Keratinocyte (primary cell): ENCODE data around the gene SLC23A2. TPM values are rescaled to one million over a fixed set of nuclear protein-coding genes. Genes with fewer than 3 reads are reported as not detected.

Source experiments
- DNase-seq: peaks from one replicate; pipeline ENCODE4 v3.0.0-alpha.2; 2011; ENCODE audit warnings: low read depth, missing footprints, low spot score
- FAIRE-seq: peaks from 2 replicates; lab custom pipeline; 2011; peaks lifted over from hg19 to GRCh38; lab: Jason Lieb, UNC
- H2AFZ ChIP-seq: 2 replicates; pipeline ENCODE4 v1.6.0; 2012; ENCODE audit warnings: low read length, control low read depth, inconsistent platforms; ENCODE audit not compliant: control insufficient read depth
- H3K27ac ChIP-seq: 2 replicates; pipeline ENCODE4 v1.5.1; 2011; ENCODE audit warnings: low read length; ENCODE audit not compliant: control insufficient read depth, insufficient read depth
- H3K27me3 ChIP-seq: 3 replicates; pipeline ENCODE4 v1.6.0; 2011; ENCODE audit warnings: low read length; ENCODE audit not compliant: control insufficient read depth, insufficient read depth; ENCODE audit errors: extremely low read depth
- H3K36me3 ChIP-seq, 2 experiments: 2 replicates in 1 of 2; 3 replicates in 1 of 2; pipeline ENCODE4 v1.5.1; 2011; ENCODE audit warnings: low read length in 2 of 2, mild to moderate bottlenecking in 1 of 2; ENCODE audit not compliant: control insufficient read depth in 2 of 2, insufficient read depth in 2 of 2; ENCODE audit errors: extremely low read depth in 1 of 2
- H3K4me1 ChIP-seq: 3 replicates; pipeline ENCODE4 v1.5.1; 2011; ENCODE audit warnings: low read length; ENCODE audit not compliant: control insufficient read depth, insufficient read depth; ENCODE audit errors: extremely low read depth
- H3K4me2 ChIP-seq: 3 replicates; pipeline ENCODE4 v1.6.0; 2011; ENCODE audit warnings: low read depth, low read length; ENCODE audit not compliant: control insufficient read depth, insufficient read depth; ENCODE audit errors: extremely low read depth
- H3K4me3 ChIP-seq, 3 experiments: fragments of 200-600 bp in 1 of 3; sonication (generic) in 1 of 3; 2 replicates in 2 of 3; 3 replicates in 1 of 3; pipeline ENCODE4 v1.5.1; 2011 to 2016; ENCODE audit warnings: low read length in 3 of 3, mild to moderate bottlenecking in 3 of 3, control low read depth in 2 of 3, inconsistent platforms in 1 of 3, low read depth in 1 of 3, mixed read lengths in 1 of 3, mixed run types in 1 of 3, moderate library complexity in 1 of 3; ENCODE audit not compliant: control insufficient read depth in 2 of 3, insufficient read depth in 2 of 3; ENCODE audit errors: extremely low read depth in 1 of 3
- H3K79me2 ChIP-seq: 2 replicates; pipeline ENCODE4 v1.6.0; 2012; ENCODE audit warnings: low read length; ENCODE audit not compliant: control insufficient read depth, insufficient read depth
- H3K9ac ChIP-seq: 3 replicates; pipeline ENCODE4 v1.6.0; 2011; ENCODE audit warnings: low read length; ENCODE audit not compliant: control insufficient read depth, insufficient read depth; ENCODE audit errors: extremely low read depth
- H3K9me1 ChIP-seq: 3 replicates; pipeline ENCODE4 v1.6.0; 2011; ENCODE audit warnings: low read length; ENCODE audit not compliant: control insufficient read depth, insufficient read depth; ENCODE audit errors: extremely low read depth
- H3K9me3 ChIP-seq: 2 replicates; pipeline ENCODE4 v1.5.1; 2012; ENCODE audit warnings: low read depth, low read length; ENCODE audit not compliant: control insufficient read depth
- H4K20me1 ChIP-seq: 3 replicates; pipeline ENCODE4 v1.6.0; 2011; ENCODE audit warnings: low read length; ENCODE audit not compliant: control insufficient read depth, insufficient read depth; ENCODE audit errors: extremely low read depth
- EZH2 ChIP-seq: IDR thresholded peaks from one replicate; pipeline ENCODE4 v1.6.1; 2012; ENCODE audit warnings: inconsistent platforms, mild to moderate bottlenecking, low read length, moderate library complexity
- dilution Hi-C: fragments of 300-500 bp; cut with MboI; formaldehyde crosslinking; loops from one replicate; pipeline ENCODE4 v1.7.0; 2020; ENCODE audit warnings: low sequenced_read_pairs; ENCODE audit not compliant: extremely low pct_ligation_motif_present
- polyA plus RNA-seq, 5 experiments: library from polyadenylated mRNA; depleted of rRNA in 3 of 5; stranded (reverse) in 3 of 5; stranded (forward) in 1 of 5; unstranded in 1 of 5; fragments of >200 nt; gene quantifications; 1 replicate in 1 of 5; 2 replicates in 3 of 5; 3 replicates in 1 of 5; pipeline versions ENCODE4 v1.2.1 to v1.2.3, GENCODE V29; 2011 to 2012; ENCODE audit warnings: missing spikeins in 2 of 5, low read depth in 1 of 5, low replicate concordance in 1 of 5
- TF ChIP-seq, protein P1 (sequence below), 3 experiments: IDR thresholded peaks in 1 of 3; conservative IDR thresholded peaks in 1 of 3; optimal IDR thresholded peaks in 1 of 3; 2 replicates in 2 of 3; 3 replicates in 1 of 3; pipeline versions ENCODE3 to v1.5.1; 2011; ENCODE audit warnings: low read length in 3 of 3, mild to moderate bottlenecking in 3 of 3, moderate library complexity in 2 of 3, control low read depth in 1 of 3, inconsistent platforms in 1 of 3; ENCODE audit not compliant: insufficient read depth in 2 of 3; ENCODE audit errors: extremely low read depth in 1 of 3

The SLC23A2 gene
- polyA plus RNA-seq, 1 donor (not counting 4 experiments of a cell fraction or from before 2014, with no cell fraction given): 13.4 TPM

DNA sequence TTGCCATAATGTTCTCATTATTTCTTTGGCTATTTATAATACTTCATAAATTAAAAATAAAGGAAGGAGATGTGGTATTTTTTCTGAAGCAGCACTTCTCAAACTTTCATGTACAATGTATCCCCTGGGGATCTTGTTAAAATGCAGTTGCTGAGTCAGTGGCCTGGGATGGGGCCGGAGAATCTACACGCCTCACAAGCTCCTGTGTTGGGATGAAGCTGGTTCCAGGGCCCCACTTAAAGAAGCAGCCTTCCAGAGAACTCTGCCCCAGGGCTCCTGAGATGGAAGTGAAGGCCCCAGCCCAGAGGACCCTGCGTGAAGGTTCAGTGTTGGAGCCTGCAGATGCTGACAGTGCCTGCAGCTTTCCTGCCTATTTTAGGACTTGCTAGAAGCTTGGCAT is 40.1 kb upstream of the SLC23A2 start:
- no peaks in the 10 kb centered on the region for H3K9me3 ChIP-seq
- H2AFZ ChIP-seq: no peak overlapping the region
- no peaks in the 10 kb centered on the region for H3K4me1 ChIP-seq
- no peak for FAIRE-seq
- H3K27ac ChIP-seq: no peak overlapping the region
- H3K79me2 ChIP-seq: no peaks in the 10 kb centered on the region
- dilution Hi-C loops: no loop called here
- no peak for DNase-seq
- H3K4me2 ChIP-seq: no peak overlapping the region
- no peak overlapping the region for H3K9ac ChIP-seq
- no peak for TF ChIP-seq EZH2
- TF ChIP-seq, protein P1, sequence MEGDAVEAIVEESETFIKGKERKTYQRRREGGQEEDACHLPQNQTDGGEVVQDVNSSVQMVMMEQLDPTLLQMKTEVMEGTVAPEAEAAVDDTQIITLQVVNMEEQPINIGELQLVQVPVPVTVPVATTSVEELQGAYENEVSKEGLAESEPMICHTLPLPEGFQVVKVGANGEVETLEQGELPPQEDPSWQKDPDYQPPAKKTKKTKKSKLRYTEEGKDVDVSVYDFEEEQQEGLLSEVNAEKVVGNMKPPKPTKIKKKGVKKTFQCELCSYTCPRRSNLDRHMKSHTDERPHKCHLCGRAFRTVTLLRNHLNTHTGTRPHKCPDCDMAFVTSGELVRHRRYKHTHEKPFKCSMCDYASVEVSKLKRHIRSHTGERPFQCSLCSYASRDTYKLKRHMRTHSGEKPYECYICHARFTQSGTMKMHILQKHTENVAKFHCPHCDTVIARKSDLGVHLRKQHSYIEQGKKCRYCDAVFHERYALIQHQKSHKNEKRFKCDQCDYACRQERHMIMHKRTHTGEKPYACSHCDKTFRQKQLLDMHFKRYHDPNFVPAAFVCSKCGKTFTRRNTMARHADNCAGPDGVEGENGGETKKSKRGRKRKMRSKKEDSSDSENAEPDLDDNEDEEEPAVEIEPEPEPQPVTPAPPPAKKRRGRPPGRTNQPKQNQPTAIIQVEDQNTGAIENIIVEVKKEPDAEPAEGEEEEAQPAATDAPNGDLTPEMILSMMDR (optimal IDR thresholded peaks at IDR 0.05 in 1 of 3, IDR thresholded peaks at IDR 0.05 in 1 of 3, conservative IDR thresholded peaks at IDR 0.05 in 1 of 3; ENCODE audit: extremely low read depth in 1 of 3, insufficient read depth in 2 of 3, low read length in 3 of 3): no peak
- no peaks in the 10 kb centered on the region for H4K20me1 ChIP-seq
- no peaks in the 10 kb centered on the region for H3K36me3 ChIP-seq
- H3K4me3 ChIP-seq: no peak overlapping the region
- H3K27me3 ChIP-seq: no peaks in the 10 kb centered on the region
- H3K9me1 ChIP-seq: no peaks in the 10 kb centered on the region

DNA sequence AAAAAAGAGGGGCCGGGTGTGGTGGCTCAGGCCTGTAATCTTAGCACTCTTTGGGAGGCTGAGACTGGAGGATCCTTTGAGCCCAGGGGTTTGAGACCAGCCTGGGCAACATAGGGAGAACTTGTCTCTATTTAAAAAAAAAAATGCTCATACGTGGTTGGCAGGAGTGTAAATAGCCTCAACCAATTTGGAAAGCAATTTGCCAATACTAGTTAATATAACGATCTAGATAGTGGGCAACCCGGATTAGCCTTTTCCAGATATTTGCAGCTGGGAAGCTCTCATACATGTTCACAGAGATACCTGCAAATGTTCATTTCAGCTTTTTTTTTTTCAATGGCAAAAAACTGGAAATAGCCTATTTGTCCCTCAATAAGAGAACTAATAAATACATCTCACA is 39.0 kb upstream of the SLC23A2 start:
- no peaks in the 10 kb centered on the region for H3K79me2 ChIP-seq
- no peak overlapping the region for H3K4me2 ChIP-seq
- no peaks in the 10 kb centered on the region for H3K36me3 ChIP-seq
- TF ChIP-seq EZH2: no peak
- TF ChIP-seq, protein P1 (optimal IDR thresholded peaks at IDR 0.05 in 1 of 3, IDR thresholded peaks at IDR 0.05 in 1 of 3, conservative IDR thresholded peaks at IDR 0.05 in 1 of 3; ENCODE audit: extremely low read depth in 1 of 3, insufficient read depth in 2 of 3, low read length in 3 of 3): no peak
- no peak overlapping the region for H3K27ac ChIP-seq
- FAIRE-seq (no peak), DNase-seq (no peak)
- dilution Hi-C loops: no loop called here
- H3K4me3 ChIP-seq: no peak overlapping the region
- no peak overlapping the region for H2AFZ ChIP-seq
- no peaks in the 10 kb centered on the region for H3K27me3 ChIP-seq
- H3K9ac ChIP-seq: no peak overlapping the region
- H3K4me1 ChIP-seq: no peaks in the 10 kb centered on the region
- no peaks in the 10 kb centered on the region for H4K20me1 ChIP-seq
- no peaks in the 10 kb centered on the region for H3K9me1 ChIP-seq
- no peaks in the 10 kb centered on the region for H3K9me3 ChIP-seq
